ENCODE results near the gene MMEL1.
A peak's percentile ranks its signal among the peaks of the same experiment; 100 is the strongest.

The MMEL1 gene

GRCh38 chr1:2642560-2643413, 10.0 kb upstream of the MMEL1 start:
- DNase-seq, result peak; percentile 94 to 95

DNA sequence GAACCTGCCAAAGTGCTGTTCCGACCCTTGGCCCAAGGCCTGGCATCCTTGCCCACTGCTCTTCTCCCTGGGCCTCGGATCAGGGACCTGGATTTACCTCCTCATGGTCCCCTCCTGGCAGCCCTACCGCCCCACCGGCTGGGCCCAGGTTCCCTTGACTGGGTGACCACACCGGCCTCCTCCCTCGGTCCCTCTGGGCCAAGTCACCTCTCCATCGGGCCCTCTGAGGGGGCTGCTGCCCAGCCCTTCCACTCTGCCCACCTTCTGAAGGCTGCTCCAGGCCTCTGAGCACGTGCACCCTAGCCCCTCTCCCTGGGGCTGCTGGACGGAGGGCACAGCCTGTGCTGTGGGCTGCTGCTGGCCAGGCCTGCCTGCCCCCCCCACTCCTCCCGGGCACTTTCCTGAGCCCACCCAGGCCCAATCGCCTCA, 9.3 kb upstream of the MMEL1 start:
- DNase-seq, result no peak

DNA sequence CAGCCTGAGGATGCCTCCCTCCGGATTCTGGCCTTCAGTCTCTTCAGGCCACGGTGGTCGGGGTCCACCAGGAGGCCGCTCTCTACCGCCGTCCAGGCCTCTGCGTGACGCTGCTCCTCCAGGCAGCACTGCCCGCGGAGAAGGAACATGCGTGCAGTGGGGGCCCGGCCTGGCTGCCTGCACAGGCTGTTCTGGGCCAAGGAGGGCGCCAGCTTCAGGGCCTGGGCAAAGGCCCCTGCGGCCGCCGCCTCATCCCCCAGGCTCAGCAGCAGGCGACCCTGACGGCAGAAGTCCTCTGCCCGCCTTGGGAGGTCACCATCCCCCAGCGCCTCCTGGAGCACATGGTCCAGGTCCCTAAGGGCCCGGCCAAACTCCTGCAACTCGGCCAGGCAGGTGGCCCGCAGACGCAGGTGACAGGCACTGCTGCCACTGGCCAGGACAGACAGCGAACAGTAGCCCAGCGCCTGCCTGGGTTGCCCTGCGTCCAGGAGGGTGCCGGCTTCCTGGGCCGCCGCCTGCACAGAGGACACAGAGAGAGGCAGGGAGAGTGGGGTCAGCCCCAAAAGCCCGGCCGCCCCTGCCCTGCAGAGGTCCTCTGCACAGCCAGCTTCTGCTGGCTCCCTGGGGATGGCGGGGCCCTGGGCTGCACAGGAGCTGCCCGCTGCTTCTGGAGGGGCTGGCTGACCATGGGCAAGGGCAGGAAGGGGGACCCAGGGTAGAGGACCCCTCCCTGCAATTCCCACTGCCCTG, 8.7 kb upstream of the MMEL1 start:
- DNase-seq, result no peak

GRCh38 chr1:2640626-2641025, 7.8 kb upstream of the MMEL1 start:
- DNase-seq, result no peak

- no peak for DNase-seq
Measured at GRCh38 chr1:2639607-2640521, 7.0 kb upstream of the MMEL1 start.

DNA sequence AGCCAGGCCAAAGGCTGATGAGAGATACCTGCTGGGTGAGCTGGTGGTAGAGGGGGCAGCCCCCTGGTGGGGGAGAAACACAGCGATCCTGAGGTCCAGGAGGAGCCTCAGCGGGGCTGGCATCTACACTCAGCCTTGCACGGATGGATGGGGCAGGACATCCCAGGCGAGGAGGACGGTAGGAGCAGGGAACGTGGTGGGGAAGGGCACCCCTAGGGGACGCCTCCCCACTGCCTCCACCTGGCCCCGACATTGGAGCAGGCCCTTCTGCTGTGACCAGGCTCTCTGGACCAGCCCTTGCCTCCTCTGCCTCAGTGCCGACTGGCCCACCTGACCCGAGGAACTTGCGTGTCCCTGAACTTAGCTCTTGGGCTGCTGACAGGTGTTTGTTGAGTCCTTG, 6.4 kb upstream of the MMEL1 start:
- no peak for DNase-seq

DNA sequence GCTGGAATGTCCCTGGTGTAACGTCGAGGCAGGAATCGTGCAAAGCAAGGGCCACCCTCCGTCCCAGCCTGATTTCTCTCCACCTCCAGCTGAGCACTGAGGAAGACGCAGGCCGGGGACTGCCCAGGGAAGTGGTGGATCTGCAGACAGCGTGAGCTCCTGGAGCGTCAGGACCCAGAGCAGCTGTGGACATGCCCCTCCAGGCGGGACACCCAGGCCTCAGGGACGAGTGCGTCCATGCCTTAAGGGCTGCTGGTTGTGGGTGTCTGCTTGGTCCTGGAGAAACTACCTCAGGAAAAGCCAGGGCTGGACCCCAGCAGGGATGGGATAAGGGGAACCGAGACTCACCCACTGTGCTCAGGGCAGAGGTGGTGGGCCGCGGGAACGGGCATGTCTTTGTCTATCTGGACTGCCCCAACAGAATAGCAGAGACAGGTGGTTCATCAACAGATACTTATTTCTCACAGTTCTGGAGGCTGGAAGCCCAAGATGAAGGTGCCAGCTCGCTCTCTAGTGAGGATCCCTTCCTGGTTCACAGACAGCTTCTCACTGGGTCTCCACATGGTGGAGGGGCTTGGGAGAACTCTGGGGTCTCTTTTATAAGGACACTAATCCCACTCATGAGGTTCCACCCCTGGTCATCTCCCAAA, 5.8 kb upstream of the MMEL1 start:
- DNase-seq, result no peak

DNA sequence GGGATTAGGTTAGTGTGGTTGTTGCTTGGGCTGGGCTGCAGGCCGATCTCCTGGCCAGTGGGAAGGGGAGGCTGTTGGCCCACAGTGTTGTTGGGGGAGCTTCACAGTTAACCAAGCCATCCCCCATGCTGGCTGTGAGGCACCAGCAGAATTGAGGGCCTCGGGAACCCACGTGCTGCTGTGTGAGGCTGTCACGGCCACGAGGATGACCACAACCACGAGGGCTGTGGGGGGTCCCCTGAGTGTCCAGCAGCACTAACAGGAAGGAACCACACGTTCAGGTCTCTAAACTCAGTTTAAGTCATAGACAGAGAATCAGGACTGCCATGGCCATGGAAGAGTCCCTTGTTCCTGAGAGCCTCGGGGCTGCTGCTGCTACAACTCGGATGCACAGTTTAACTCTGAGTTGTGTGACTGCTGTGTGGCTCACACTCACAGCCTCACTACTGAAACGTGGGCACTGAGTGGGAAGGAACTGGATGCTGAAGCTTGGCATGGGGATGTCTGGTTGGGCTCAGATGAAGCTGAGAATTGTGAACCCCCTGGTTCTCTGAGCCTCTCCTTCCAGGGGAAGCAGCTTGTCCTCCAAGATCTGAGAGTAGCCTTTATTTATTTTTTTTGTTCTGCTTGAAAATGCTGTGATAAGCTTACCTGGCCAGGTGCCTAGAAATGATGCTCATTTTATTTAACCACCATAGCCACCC, 4.8 kb upstream of the MMEL1 start:
- DNase-seq, result no peak

DNA sequence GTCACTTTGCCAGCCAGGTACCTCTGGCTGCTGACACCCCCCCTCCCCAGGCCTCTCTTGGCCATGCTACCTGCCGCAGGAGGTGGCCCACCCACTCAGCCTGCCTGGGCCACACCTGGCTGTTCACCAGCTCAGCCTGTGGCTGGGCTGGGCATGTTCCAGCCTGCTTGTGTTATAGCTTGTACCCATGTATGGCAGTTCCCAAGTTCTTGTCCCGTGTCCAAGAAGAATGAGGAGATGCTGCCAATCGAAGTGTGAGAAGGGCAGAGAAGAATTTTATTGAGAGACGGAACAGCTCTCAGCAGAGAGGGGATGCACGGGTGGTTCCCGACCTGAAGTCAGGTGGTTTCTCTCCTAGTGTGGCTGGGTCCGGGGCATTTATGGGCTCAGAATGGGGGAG, 3.9 kb upstream of the MMEL1 start:
- no peak for DNase-seq

DNA sequence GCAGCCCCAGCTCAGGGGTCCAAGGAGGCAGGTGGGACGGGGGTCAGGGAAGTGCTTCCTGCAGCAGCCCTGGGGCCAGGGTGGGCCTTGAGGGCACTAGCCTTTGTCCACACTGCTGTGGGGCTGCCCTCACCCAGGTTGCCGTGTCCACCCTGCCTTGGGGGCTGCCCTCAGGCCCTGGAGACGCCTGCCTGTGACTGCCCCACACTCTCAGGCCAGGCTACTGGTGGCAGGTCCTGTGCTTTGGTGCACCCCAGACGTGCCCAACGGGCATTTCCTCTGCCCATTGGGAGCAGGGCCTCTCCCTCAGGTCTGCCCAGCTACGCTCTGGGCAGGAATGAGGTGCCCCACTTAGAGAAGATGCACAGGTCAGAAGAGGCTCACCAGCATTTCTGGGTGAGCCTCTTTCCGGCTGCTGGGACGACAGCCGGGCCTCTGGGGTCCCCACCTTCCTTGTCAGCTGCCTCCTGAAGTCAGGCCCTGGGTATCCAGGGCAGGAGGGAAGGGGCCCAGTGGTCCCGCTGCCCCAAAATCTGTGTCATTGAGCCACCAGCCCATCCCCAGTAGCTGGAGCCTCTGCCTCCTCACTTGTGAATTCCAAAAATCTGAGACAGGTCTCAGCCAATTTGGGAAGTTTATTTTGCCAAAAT, 2.7 kb upstream of the MMEL1 start:
- DNase-seq, result no peak

- no peak for DNase-seq
Measured at GRCh38 chr1:2633936-2634491, 1.2 kb upstream of the MMEL1 start.

DNA sequence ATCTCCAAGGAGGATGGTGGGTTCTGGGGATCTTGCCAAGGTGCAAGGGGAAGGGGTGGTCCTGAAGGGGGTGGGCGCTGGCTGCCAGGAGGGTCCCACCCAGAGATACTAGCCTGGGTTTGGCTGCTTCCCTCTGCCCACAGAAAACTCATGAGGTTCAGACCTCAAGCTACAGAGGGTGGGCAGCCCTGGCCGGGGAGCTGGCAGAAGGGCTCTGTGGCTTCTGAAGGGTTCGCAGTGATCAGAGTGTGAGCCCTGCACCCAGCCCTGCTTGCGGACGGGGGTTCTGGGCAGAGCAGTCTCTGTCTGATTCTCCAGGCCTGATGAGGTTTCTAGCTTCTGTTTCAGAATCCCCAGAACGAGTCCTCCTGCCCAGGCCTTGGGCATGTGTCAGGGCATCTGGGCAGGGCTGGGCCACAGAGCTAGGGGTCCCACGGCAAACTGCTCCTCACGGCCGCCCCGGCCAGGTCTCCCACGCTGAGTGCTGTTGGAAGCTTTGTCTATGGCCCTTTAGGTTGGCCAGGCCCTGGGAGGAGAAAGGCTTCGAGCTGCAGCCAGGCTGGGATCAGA, 635 bp upstream of the MMEL1 start:
- DNase-seq, result no peak

DNA sequence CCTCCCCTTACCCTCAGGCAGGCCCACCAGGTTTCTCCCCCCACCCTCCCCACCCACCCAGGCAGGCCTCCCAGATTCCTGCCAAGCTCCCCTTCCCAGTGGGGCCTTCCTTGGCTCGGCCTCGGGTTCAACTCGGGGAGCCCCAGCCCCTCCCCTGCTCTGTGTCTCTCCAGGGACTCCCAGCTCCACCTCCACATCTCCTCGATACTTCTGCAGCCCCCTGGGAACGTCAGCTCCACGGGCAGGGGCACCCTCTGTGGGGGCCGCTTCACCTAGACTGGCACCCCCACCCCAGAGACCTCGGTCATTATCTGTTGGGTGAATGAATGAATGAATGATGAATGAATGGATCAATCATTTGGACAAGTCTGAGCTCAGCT, 775 bp downstream of the MMEL1 start:
- DNase-seq, result no peak

DNA sequence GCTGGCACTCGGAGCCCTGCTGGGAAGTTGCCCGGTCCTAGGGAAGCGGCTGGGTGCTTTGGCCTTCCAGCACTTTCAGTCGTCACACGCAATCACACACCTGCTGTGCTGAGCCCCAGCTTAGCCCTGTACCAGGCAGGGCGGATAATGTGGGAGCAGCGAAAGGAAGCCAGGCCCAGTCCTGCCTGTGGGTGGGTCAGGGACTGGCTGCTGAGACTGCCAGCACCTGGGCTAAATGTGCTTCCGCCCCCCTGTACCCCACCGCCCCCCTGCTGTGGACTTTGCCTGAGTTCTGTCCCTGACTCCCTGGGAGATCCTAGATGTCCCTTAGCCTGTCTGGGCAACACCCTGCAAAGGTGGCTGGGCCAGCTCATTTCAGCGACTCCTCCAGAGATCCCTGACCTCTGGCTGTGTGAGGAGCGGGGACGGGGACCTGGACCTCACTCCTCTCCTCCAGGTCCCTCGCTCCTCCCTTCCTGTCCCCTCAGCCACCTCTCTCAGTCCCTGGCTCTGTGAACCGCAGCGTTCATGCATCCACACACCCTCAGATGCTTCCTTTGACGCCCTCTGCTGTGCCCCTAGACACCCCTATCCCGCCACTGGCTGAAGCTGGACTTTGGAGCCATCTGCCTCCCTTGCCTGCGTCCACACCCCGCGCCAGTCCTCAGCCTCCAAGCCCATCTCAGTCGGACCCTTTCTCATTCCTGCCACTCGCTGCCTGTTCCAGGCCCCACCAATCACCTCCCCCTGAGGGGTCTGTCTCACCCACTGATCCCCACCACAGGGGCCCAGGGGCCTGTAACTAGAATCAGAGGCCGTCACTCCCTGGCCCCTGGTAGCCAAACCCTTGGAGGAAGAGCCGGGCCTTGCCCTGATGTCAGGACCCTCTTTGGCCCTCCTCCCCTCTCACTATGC, 1.4 kb downstream of the MMEL1 start:
- DNase-seq, result no peak

DNA sequence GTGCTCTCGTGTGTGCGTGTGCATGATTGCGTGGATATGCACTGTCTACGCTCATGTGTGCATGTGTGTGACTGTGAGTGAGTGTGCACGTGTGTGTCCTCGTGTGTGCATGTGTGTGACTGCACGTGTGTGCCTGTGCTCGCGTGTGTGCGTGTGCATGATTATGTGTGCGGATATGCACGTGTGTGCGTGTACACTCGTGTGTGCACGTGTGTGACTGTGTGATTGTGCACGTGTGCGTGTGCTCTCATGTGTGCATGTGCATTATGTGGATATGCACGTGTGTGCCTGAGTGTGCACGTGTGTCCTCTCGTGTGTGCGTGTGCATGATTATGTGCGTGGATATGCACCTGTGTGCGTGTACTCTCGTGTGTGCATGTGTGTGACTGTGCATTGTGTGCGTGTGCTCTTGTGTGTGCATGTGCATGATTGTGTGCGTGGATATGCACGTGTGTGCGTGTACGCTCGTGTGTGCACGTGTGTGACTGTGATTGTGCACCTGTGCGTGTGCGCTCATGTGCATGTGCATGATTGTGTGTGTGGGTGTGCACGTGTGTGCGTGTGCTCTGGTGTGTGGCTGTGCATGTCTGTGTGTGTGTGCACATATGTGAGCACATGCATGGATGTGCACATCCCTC, 2.2 kb downstream of the MMEL1 start:
- no peak for DNase-seq

DNA sequence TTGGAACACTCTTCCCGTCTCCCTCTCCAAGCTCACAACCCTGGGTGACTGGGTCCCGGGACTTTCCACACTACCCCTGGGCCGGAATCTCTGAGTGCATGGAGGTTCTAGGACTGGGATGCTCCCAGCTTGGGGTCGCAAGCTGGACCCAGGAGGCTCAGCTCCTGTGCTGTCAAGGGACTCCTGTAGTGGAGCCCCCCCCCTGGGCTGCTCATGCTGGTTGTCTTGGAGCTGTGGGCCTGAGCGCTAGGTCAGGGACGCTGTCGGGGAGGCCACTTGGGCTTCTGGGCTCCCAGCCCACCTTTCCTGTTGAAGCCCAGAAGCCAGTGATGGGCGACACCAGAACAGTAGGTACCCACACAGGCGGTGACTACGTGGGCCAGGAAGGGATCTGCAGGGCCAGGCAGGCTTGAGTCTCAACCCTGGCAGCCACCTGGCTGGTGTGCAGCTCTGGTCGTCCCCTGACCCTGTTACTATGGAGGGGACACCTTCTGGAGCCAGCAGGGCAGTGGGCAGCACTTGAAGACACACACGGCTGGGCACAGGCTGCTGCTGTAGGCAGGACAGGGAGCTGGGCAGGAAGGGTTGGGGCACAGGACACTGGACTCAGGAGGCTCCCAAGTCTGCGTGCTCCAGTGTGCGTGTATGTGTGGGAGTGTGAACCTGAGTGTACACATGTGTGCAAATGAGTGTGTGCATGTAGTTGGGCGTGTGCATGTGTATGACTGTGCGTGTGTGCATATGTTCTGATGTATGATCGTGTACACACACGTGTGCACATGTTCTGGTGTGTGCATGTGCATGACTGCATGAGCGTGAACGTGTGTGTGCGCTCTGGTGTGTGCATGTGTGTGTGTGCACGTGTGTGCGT, 3.0 kb downstream of the MMEL1 start:
- no peak for DNase-seq

DNA sequence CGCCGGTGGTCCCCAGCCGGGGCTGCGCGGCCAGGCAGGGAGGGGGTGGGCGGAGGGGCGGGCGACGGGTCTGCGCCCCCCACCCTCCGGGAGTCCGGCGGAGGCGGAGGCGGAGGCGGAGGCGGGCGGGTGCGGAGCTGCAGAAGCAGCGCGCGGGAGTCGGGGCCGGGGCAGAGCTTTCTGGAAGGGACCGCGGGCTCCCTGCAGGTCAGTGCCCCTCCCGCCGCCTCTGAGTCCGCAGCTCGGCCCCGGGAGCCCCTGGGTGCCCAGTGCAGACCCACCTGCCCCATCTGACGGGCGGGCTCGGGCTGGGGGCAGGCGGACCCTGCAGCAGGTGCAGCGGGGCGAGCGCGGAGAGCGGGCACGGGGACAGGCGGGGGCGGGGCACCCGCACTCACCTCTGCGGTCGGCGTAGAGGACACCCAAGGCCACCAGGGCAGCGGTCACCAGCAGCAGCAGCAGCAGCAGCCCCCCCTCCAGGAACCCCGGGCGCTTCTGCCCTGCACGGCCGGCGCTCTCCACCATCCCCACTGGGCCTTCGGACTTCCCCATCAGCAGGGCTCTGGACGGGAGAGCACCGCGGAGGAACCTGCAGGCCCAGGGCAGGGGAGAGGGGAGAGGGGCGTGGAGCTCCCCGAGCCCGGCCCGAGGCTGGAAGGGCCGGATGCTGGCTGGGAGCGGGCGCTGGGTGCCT, 3.7 kb downstream of the MMEL1 start:
- no peak for DNase-seq
